GM23338 (cell line): ENCODE data around the gene UGT1A7.
"Not testable (repeated sequence)": the region's sequence is repeated elsewhere in the genome, so short reads cannot be mapped to it uniquely, and the experiment has no call there.

Experiments used
- CREB1 ChIP-seq: fragments of 250-450 bp; sonication (Bioruptor Pico); IDR thresholded peaks from 2 replicates; pipeline ENCODE4 v1.5.0; 2020; ENCODE audit warnings: low read depth, mild to moderate bottlenecking, moderate library complexity
- EZH2 ChIP-seq: fragments of 200-600 bp; sonication (generic); IDR thresholded peaks from one replicate; pipeline ENCODE4 v1.8.0; 2017; ENCODE audit warnings: antibody characterized with exemption, mild to moderate bottlenecking, low read depth; ENCODE audit not compliant: unreplicated experiment
- EZH2phosphoT487 ChIP-seq: fragments of 200-600 bp; sonication (generic); IDR thresholded peaks from one replicate; pipeline ENCODE4 v1.8.1; 2018; ENCODE audit warnings: antibody characterized with exemption; ENCODE audit not compliant: unreplicated experiment
- JUNB ChIP-seq: IDR thresholded peaks from one replicate; pipeline ENCODE4 v1.6.1; 2016; ENCODE audit warnings: antibody characterized with exemption; ENCODE audit not compliant: unreplicated experiment
- NANOG ChIP-seq: IDR thresholded peaks from 2 replicates; pipeline ENCODE4 v1.6.1; 2016; ENCODE audit warnings: antibody characterized with exemption, borderline replicate concordance
- POLR2AphosphoS5 ChIP-seq: IDR thresholded peaks from 2 replicates; pipeline ENCODE4 v1.6.1; 2016; ENCODE audit warnings: antibody characterized with exemption, low read depth
- ZNF114 ChIP-seq: fragments of 250-450 bp; sonication (Bioruptor Pico); IDR thresholded peaks from 2 replicates; pipeline ENCODE4 v1.5.0; 2020; ENCODE audit warnings: mild to moderate bottlenecking, moderate library complexity
- TF ChIP-seq, protein P1 (sequence below), 2 experiments: fragments of 200-600 bp in 1 of 2; sonication (generic) in 1 of 2; conservative IDR thresholded peaks; 2 replicates each; pipeline versions ENCODE4 v1.5.1 to v1.6.1; 2016 to 2017; ENCODE audit warnings: antibody characterized with exemption in 2 of 2, low read depth in 2 of 2, mild to moderate bottlenecking in 2 of 2, moderate library complexity in 1 of 2
- TF ChIP-seq, protein P2 (sequence below): IDR thresholded peaks from one replicate; pipeline ENCODE4 v1.6.1; 2018; ENCODE audit warnings: antibody characterized with exemption; ENCODE audit not compliant: unreplicated experiment
- TF ChIP-seq, protein P3 (sequence below): IDR thresholded peaks from 2 replicates; pipeline ENCODE4 v1.6.1; 2016; ENCODE audit warnings: antibody characterized with exemption
- TF ChIP-seq, protein P4 (sequence below): fragments of 250-450 bp; sonication (Bioruptor Pico); IDR thresholded peaks from 2 replicates; pipeline ENCODE4 v1.5.0; 2020; ENCODE audit warnings: mild to moderate bottlenecking, moderate library complexity

DNA sequence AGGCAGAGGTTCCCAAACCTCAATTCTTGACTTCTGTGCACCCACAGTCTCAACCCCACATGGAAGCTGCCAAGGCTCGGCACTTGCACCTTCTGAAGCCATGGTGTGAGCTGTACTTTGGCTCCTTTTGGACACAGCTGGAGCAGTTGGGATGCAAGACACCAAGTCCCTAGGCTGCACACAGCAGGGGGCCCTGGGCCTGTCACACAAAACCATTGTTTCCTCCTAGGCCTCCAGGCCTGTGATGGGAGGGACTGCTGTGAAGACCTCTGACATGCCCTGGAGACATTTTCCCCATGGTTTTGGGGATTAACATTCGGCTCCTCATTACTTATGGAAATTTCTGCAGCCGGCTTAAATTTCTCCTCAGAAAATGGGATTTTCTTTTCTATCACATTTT is 35.7 kb upstream of the UGT1A7 start:
- TF ChIP-seq, protein P1, sequence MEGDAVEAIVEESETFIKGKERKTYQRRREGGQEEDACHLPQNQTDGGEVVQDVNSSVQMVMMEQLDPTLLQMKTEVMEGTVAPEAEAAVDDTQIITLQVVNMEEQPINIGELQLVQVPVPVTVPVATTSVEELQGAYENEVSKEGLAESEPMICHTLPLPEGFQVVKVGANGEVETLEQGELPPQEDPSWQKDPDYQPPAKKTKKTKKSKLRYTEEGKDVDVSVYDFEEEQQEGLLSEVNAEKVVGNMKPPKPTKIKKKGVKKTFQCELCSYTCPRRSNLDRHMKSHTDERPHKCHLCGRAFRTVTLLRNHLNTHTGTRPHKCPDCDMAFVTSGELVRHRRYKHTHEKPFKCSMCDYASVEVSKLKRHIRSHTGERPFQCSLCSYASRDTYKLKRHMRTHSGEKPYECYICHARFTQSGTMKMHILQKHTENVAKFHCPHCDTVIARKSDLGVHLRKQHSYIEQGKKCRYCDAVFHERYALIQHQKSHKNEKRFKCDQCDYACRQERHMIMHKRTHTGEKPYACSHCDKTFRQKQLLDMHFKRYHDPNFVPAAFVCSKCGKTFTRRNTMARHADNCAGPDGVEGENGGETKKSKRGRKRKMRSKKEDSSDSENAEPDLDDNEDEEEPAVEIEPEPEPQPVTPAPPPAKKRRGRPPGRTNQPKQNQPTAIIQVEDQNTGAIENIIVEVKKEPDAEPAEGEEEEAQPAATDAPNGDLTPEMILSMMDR (conservative IDR thresholded peaks at IDR 0.05; ENCODE audit: low read depth in 2 of 2) = not testable (repeated sequence)
- TF ChIP-seq EZH2; ZNF114 (CRISPR knock-in tag); POLR2AphosphoS5; EZH2phosphoT487; NANOG; JUNB; CREB1 (CRISPR knock-in tag): not testable (repeated sequence)
- TF ChIP-seq, protein P2, sequence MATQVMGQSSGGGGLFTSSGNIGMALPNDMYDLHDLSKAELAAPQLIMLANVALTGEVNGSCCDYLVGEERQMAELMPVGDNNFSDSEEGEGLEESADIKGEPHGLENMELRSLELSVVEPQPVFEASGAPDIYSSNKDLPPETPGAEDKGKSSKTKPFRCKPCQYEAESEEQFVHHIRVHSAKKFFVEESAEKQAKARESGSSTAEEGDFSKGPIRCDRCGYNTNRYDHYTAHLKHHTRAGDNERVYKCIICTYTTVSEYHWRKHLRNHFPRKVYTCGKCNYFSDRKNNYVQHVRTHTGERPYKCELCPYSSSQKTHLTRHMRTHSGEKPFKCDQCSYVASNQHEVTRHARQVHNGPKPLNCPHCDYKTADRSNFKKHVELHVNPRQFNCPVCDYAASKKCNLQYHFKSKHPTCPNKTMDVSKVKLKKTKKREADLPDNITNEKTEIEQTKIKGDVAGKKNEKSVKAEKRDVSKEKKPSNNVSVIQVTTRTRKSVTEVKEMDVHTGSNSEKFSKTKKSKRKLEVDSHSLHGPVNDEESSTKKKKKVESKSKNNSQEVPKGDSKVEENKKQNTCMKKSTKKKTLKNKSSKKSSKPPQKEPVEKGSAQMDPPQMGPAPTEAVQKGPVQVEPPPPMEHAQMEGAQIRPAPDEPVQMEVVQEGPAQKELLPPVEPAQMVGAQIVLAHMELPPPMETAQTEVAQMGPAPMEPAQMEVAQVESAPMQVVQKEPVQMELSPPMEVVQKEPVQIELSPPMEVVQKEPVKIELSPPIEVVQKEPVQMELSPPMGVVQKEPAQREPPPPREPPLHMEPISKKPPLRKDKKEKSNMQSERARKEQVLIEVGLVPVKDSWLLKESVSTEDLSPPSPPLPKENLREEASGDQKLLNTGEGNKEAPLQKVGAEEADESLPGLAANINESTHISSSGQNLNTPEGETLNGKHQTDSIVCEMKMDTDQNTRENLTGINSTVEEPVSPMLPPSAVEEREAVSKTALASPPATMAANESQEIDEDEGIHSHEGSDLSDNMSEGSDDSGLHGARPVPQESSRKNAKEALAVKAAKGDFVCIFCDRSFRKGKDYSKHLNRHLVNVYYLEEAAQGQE = not testable (repeated sequence)
- TF ChIP-seq, protein P3, sequence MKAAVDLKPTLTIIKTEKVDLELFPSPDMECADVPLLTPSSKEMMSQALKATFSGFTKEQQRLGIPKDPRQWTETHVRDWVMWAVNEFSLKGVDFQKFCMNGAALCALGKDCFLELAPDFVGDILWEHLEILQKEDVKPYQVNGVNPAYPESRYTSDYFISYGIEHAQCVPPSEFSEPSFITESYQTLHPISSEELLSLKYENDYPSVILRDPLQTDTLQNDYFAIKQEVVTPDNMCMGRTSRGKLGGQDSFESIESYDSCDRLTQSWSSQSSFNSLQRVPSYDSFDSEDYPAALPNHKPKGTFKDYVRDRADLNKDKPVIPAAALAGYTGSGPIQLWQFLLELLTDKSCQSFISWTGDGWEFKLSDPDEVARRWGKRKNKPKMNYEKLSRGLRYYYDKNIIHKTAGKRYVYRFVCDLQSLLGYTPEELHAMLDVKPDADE = not testable (repeated sequence)
- TF ChIP-seq, protein P4, sequence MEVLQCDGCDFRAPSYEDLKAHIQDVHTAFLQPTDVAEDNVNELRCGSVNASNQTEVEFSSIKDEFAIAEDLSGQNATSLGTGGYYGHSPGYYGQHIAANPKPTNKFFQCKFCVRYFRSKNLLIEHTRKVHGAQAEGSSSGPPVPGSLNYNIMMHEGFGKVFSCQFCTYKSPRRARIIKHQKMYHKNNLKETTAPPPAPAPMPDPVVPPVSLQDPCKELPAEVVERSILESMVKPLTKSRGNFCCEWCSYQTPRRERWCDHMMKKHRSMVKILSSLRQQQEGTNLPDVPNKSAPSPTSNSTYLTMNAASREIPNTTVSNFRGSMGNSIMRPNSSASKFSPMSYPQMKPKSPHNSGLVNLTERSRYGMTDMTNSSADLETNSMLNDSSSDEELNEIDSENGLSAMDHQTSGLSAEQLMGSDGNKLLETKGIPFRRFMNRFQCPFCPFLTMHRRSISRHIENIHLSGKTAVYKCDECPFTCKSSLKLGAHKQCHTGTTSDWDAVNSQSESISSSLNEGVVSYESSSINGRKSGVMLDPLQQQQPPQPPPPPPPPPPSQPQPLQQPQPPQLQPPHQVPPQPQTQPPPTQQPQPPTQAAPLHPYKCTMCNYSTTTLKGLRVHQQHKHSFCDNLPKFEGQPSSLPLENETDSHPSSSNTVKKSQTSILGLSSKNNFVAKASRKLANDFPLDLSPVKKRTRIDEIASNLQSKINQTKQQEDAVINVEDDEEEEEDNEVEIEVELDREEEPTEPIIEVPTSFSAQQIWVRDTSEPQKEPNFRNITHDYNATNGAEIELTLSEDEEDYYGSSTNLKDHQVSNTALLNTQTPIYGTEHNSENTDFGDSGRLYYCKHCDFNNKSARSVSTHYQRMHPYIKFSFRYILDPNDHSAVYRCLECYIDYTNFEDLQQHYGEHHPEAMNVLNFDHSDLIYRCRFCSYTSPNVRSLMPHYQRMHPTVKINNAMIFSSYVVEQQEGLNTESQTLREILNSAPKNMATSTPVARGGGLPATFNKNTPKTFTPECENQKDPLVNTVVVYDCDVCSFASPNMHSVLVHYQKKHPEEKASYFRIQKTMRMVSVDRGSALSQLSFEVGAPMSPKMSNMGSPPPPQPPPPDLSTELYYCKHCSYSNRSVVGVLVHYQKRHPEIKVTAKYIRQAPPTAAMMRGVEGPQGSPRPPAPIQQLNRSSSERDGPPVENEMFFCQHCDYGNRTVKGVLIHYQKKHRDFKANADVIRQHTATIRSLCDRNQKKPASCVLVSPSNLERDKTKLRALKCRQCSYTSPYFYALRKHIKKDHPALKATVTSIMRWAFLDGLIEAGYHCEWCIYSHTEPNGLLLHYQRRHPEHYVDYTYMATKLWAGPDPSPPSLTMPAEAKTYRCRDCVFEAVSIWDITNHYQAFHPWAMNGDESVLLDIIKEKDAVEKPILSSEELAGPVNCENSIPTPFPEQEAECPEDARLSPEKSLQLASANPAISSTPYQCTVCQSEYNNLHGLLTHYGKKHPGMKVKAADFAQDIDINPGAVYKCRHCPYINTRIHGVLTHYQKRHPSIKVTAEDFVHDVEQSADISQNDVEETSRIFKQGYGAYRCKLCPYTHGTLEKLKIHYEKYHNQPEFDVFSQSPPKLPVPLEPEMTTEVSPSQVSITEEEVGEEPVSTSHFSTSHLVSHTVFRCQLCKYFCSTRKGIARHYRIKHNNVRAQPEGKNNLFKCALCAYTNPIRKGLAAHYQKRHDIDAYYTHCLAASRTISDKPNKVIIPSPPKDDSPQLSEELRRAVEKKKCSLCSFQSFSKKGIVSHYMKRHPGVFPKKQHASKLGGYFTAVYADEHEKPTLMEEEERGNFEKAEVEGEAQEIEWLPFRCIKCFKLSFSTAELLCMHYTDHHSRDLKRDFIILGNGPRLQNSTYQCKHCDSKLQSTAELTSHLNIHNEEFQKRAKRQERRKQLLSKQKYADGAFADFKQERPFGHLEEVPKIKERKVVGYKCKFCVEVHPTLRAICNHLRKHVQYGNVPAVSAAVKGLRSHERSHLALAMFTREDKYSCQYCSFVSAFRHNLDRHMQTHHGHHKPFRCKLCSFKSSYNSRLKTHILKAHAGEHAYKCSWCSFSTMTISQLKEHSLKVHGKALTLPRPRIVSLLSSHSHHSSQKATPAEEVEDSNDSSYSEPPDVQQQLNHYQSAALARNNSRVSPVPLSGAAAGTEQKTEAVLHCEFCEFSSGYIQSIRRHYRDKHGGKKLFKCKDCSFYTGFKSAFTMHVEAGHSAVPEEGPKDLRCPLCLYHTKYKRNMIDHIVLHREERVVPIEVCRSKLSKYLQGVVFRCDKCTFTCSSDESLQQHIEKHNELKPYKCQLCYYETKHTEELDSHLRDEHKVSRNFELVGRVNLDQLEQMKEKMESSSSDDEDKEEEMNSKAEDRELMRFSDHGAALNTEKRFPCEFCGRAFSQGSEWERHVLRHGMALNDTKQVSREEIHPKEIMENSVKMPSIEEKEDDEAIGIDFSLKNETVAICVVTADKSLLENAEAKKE (CRISPR knock-in tag) = not testable (repeated sequence)
